ENCODE data around the gene STXBP6.

- no peak for TF ChIP-seq CTCF (IDR thresholded peaks at IDR 0.05)
- TF ChIP-seq EZH2phosphoT487 (IDR thresholded peaks at IDR 0.05), result no peak
- no peak for TF ChIP-seq EZH2 (IDR thresholded peaks at IDR 0.05)
Observed at GRCh38 chr14:24815543-24815942, 234.4 kb downstream of the STXBP6 start.

Measured in neural progenitor cell (in vitro differentiated cells).